Neuron (in vitro differentiated cells): Measurements from ENCODE around the gene RPL28.
"Not testable (repeated sequence)": the region's sequence is repeated elsewhere in the genome, so short reads cannot be mapped to it uniquely, and the experiment has no call there.

Experiments
- H2AFZ ChIP-seq: one replicate; pipeline ENCODE4 v1.6.1; 2013; ENCODE audit warnings: low read depth, mild to moderate bottlenecking, inconsistent platforms, low read length, moderate library complexity
- H3K27me3 ChIP-seq: one replicate; pipeline ENCODE4 v1.6.1; 2013; ENCODE audit warnings: low read length; ENCODE audit not compliant: insufficient read depth
- H3K36me3 ChIP-seq: one replicate; pipeline ENCODE4 v1.6.1; 2013; ENCODE audit warnings: low read length; ENCODE audit not compliant: insufficient read depth
- H3K4me1 ChIP-seq: one replicate; pipeline ENCODE4 v1.6.1; 2013; ENCODE audit warnings: low read length; ENCODE audit not compliant: insufficient read depth
- H3K4me3 ChIP-seq: 2 replicates; pipeline ENCODE4 v1.5.1; 2013; ENCODE audit warnings: mild to moderate bottlenecking, low read length, moderate library complexity
- H3K9me3 ChIP-seq: one replicate; pipeline ENCODE4 v1.6.1; 2013; ENCODE audit warnings: low read length

Gene RPL28

DNA sequence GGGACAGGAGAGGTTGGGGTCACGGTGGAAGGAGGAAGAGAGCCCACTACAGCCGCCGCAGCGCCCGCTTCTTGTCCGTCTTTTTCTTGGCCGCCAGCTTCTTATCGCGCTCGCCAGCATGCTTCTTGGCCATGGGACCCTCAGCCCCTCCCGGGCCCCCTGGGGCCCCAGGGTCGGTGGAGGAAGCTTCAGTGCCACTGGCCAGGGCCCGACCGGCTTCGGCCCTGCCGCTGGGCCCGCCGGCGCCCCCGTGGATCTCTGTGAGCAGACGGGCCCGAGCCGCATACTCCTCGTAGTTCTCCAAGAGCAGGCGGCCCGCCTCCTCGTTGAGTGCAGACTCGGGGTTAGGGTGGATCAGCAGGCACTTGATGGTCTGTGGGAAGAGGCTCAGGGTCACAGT lies 15.7 kb downstream of the RPL28 start:
- H2AFZ ChIP-seq, H3K27me3 ChIP-seq, H3K9me3 ChIP-seq, H3K4me3 ChIP-seq: not testable (repeated sequence)
- peaks cover 13% of the 10 kb centered on the region for H3K4me1 ChIP-seq
- H3K36me3 ChIP-seq, result peaks cover 49% of the 10 kb centered on the region

DNA sequence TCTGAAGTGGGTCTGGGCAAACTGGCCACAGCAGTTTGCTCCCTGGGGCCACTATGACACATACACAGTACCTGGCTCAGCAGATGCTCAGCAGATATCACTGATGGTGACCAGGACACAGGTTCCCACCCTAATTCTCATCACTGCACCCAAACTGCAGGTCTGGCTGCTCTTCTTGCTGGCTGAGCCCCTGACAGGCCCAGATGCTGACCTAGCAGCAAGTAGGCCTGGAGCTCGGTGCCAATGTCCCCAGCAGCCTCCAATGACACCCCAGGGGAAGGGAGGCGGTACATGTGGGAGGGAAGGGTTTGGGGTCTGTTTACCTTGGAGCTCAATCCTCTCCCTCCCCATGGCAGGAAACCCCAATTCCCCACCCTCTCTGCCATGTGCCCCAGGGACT lies 16.8 kb downstream of the RPL28 start:
- no peaks in the 10 kb centered on the region for H3K27me3 ChIP-seq
- peaks cover 54% of the 10 kb centered on the region for H3K36me3 ChIP-seq
- no peak overlapping the region for H3K4me3 ChIP-seq
- no peak overlapping the region for H2AFZ ChIP-seq
- H3K9me3 ChIP-seq, result no peaks in the 10 kb centered on the region
- peaks cover 18% of the 10 kb centered on the region for H3K4me1 ChIP-seq

DNA sequence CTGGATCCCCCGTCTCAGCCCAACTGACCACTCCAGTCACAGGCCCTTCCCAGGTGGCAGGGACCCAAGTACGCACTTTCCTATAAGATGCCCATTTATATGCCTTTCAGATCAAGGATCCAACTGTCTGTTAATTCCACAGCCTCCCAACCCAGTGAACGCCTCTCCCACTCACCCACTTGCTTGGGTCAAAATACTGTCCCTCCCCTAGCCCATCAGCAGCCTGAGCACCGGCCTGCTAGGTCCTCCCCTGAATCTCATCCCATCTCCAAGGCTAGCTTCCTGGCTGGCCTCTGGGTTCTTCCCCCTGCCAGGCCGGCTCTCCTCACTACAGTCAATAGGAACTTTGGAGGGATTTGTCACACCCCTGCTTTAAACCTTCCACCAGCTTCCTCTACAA lies 19.9 kb downstream of the RPL28 start:
- Histone ChIP-seq H3K27me3 (no peaks in the 10 kb centered on the region), H3K9me3 (no peaks in the 10 kb centered on the region), H3K4me1 (peaks cover 20% of the 10 kb centered on the region), H2AFZ (no peak overlapping the region), H3K4me3 (peak overlapping the region; percentile 60), H3K36me3 (peaks cover 50% of the 10 kb centered on the region)

DNA sequence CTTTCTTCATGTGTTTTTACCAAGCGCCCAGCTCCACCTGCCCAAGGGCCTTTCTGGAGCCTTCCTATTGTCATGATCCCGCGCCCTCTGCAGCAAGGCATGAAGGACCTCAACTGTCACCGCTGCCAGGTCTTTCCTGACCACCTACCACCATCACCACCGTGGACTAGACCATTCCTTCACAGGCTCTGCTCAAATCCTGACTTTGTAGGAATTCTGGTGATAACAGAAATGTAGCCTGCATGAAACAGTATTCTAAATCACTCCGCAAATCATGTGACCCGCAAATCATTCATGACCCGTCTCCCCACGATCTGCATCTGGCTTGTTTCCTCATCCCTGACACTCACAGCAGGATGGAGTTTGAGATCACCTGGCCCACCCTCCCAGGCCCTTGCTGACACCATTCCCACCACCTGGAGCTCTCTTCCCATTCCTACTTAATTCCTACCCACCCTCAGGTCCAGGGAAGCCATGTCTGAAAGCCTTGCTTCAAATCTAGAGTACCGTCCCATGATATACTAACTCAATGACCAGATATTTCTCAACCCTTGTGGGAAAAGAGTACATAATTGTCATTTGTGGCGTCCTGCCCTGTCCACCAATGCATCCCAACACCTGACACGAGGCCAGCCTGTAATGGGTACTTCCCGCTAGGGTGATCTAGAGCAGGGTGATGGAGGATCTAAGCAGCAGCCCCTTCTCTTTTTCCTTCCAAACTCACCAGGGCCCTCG lies 20.5 kb downstream of the RPL28 start:
- H2AFZ ChIP-seq, result no peak overlapping the region
- H3K9me3 ChIP-seq, result no peaks in the 10 kb centered on the region
- no peaks in the 10 kb centered on the region for H3K27me3 ChIP-seq
- H3K36me3 ChIP-seq, result peaks cover 46% of the 10 kb centered on the region
- H3K4me1 ChIP-seq, result peaks cover 20% of the 10 kb centered on the region
- peak overlapping the region; percentile 60 for H3K4me3 ChIP-seq

DNA sequence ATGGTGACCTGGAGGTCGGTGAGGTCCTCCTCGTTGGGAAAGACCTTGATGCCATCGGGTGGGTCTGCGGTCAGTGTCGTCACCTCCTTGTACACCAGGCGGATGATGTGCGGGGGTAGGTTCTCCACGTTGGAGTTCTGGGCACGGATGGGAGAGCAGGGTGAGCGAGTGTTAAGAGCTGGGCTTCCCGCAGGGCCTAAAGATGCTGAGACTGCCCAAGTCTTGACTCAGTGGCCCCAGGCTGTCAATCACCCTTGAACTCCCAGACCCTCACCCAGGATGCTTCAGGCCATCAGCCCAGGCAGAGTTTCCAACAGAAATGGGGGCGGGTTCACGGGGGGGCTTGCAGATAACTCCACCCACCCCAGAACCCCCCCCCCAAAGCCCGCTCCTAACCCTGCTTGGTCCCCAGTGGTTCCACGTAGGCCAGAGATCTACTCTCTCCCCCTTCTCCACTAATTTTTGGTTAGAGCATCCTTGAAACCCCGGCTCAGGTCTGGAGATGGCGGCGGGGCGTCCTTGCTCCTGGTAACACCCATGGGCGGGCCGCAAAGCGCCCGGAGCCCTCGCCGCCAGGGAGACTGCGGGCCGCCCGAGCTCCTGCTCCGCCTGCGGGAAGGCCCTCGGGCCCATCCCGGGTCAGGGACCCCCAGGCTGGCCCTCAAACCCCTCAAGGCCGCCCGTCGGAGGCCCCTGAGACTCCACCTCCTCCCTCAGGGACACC lies 21.3 kb downstream of the RPL28 start:
- no peaks in the 10 kb centered on the region for H3K9me3 ChIP-seq
- H3K4me1 ChIP-seq, result peaks cover 20% of the 10 kb centered on the region
- H2AFZ ChIP-seq, result no peak overlapping the region
- peak overlapping the region; percentile 60 for H3K4me3 ChIP-seq
- no peaks in the 10 kb centered on the region for H3K27me3 ChIP-seq
- peaks cover 41% of the 10 kb centered on the region for H3K36me3 ChIP-seq

DNA sequence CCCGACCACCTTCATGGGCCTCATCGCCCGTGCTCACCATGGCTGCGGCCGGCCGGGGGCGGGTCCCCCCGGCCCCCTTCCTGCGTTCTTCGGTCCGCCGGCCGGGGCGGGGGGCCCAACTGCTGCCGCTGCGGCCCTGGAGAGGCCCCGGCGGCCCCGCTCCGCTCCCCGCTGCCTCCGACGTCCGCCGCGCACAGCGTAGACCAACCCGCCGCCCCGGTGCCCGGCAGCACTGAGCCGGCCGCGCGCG lies 21.7 kb downstream of the RPL28 start, which contains the start of gene UBE2S:
UBE2S (minus strand) TSS at position 239 of the 250 bp plus-strand sequence; CDS start at position 40, 199 bp downstream.
- peak within 1 kb of the TSS; percentile 60 for H3K4me3 ChIP-seq
- H2AFZ ChIP-seq, H3K9me3 ChIP-seq, H3K27me3 ChIP-seq: not testable (repeated sequence)
- peaks cover 36% of the 10 kb centered on the region for H3K36me3 ChIP-seq
- H3K4me1 ChIP-seq, result peaks cover 20% of the 10 kb centered on the region

DNA sequence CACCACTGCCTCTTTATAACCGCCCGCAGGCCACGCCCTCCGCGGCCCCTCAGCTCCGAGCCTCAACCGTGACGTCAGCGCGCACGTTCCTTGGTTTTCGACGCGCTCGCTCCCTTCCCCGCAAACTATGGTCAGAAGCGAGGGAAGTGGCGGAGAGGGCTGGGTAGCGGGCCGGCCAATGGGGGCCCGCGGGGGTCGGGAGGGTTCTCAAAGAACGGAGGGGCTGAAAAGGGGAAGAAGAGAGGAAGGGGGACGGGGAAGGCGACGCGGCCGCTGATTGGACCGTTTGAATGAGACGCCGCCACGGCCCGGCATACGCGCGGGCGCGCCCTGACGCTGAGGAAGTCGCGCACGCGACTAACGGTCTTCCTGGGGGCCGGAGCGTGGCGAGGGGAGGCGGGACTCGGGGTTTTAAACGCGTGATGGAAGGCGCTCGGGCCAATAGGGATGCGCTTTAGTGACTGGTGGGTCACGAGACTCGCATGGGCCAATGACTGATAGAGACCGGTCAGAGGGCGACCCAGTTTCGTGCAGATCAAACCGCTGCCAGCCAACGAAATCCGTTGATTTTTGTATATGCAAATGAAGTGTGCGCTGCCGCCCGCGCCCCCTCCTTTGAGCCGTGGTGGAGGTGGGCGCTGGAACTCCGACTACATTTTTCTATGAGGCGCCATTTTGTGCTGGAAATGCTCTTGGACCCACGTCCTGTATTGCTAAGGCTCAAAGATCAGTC lies 22.2 kb downstream of the RPL28 start:
- Histone ChIP-seq H3K9me3 (no peaks in the 10 kb centered on the region), H3K4me1 (peaks cover 20% of the 10 kb centered on the region), H2AFZ (no peak overlapping the region), H3K4me3 (peak overlapping the region; percentile 60), H3K36me3 (peaks cover 31% of the 10 kb centered on the region), H3K27me3 (no peaks in the 10 kb centered on the region)

DNA sequence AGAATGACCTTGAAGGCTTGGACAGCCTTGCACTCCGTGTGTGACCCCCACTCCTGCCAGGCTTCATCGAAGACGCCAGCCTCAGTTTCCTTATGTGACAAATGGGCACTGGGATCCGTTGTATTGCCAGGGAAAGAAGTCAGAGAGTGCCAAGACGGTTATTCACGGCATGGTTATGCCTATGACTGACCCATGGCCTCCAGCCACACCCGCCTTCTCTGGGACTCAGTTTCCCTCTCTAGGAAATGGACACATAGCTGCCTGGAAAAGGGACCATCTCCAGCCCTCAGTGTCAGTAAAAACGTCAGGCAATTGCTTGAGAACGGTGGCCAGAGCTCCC lies 22.8 kb downstream of the RPL28 start:
- Histone ChIP-seq H2AFZ (no peak overlapping the region), H3K4me1 (peaks cover 20% of the 10 kb centered on the region), H3K36me3 (peaks cover 26% of the 10 kb centered on the region), H3K9me3 (no peaks in the 10 kb centered on the region), H3K27me3 (no peaks in the 10 kb centered on the region), H3K4me3 (peak overlapping the region; percentile 28)

DNA sequence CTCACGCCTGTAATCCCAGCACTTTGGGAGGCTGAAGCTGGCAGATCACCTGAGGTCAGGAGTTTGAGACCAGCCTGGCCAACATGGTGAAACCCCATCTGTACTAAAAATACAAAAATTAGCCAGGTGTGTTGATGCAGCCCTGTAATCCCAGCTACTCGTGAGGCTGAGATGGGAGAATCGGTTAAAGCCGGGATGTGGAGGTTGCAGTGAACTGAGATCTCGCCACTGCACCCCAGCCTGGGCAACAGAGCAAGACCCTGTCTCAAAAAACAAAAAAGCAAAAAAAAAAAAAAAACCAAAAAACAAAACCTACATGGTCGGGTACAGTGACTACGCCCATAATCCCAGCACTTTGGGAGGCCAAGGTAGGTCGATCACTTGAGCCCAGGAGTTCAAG lies 23.4 kb downstream of the RPL28 start:
- Histone ChIP-seq H3K36me3 (peaks cover 22% of the 10 kb centered on the region), H3K4me1 (peaks cover 20% of the 10 kb centered on the region)
- H3K27me3 ChIP-seq, H3K4me3 ChIP-seq, H3K9me3 ChIP-seq, H2AFZ ChIP-seq: not testable (repeated sequence)

DNA sequence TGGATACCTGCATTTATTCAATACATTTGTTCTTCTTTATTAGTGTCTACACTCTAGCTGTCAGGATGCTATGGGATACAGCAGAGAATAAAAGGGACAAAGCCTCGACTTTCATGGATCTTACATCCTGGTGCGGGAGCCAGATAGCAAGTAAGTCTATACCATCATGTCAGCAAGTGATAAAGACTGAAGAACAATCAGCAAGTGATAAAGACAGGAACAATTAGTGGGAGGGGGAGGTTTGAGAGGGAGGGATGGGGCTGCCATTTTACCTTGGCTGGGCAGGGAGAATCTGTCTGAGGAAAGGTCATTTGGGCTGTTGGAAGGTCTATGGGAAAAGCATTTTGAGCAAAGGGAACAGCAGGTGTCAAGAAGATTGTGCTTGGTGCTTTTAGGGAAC lies 24.4 kb downstream of the RPL28 start:
- Histone ChIP-seq H2AFZ (no peak overlapping the region), H3K36me3 (peaks cover 16% of the 10 kb centered on the region), H3K4me1 (peaks cover 20% of the 10 kb centered on the region), H3K4me3 (no peak overlapping the region), H3K27me3 (no peaks in the 10 kb centered on the region), H3K9me3 (no peaks in the 10 kb centered on the region)

DNA sequence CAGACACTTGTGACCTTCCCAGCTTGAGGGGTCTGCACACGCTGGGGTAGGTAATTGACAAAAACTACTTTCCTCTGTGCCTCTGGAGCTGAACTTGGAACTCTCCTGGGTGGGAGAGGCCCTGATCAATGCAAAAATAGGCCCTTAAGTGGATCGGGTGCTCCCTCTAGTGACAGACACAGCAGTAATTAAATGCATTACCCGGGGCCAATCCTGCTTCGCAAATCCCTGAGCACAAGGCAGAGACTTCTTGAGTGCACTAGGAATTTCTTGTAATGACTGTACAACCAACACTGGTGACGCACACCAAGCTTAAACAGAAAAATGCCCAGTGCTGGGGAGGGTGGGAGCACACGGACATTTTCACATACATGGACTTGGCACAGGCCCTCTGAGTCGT lies 32.5 kb downstream of the RPL28 start:
- H3K9me3 ChIP-seq, result peaks cover 4% of the 10 kb centered on the region
- no peaks in the 10 kb centered on the region for H3K36me3 ChIP-seq
- H3K4me1 ChIP-seq, result peaks cover 3% of the 10 kb centered on the region
- no peak overlapping the region for H2AFZ ChIP-seq
- H3K4me3 ChIP-seq, result no peak overlapping the region
- no peaks in the 10 kb centered on the region for H3K27me3 ChIP-seq

DNA sequence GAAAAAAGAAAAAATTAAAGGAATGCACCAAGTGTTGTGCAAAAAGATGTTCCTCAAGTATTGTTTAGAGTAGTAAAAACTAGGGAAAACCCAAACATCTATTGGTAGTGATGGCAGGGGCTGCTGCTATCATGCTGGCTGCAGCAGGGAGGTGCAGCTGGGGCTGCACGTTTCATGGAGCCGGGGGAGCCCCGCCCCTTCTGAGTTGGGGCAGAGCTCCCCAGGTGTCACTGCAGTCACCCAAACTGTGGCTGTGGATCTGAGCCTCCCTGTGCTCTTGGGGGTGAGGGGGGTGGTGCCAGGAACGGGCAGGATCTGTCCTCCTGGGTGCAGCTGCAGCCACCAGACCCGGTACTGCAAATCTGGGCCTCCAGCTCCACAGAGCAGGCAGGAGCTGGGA lies 33.4 kb downstream of the RPL28 start:
- peaks cover 4% of the 10 kb centered on the region for H3K9me3 ChIP-seq
- no peak overlapping the region for H3K4me3 ChIP-seq
- H3K4me1 ChIP-seq, result peaks cover 3% of the 10 kb centered on the region
- no peaks in the 10 kb centered on the region for H3K36me3 ChIP-seq
- H3K27me3 ChIP-seq, result no peaks in the 10 kb centered on the region
- H2AFZ ChIP-seq, result no peak overlapping the region

DNA sequence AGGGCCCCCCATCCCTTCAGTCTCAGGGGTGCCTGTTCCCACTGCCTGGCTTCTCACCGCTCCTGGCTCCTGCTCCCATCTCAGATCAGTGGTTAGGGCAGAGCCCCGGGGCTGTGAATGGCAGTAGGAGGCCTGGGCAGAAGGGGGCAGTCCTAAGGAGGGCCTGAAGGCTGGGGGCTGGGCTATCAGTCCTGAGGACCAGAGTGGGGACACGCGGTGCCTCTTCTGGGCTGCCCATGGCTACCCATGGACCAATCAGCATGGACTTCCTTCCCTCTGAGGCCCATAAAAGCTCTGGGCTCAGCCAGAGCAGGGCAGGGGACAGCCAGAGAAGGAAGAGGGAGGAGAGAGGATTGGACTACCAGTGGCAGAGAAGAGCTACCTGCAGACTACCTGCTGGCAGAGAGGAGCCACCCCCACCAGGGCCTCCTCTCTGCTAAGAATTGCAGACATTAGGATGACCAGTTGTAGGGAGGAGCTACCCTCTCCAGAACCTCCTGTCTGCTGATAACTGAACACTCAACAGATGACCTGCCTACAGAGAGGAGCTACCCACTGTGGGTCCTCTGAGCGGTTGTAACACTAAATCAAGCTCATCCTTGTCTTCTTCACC lies 34.0 kb downstream of the RPL28 start:
- H3K4me1 ChIP-seq, result peaks cover 3% of the 10 kb centered on the region
- H3K36me3 ChIP-seq, result no peaks in the 10 kb centered on the region
- H3K27me3 ChIP-seq, result no peaks in the 10 kb centered on the region
- H3K4me3 ChIP-seq, result no peak overlapping the region
- peaks cover 4% of the 10 kb centered on the region for H3K9me3 ChIP-seq
- no peak overlapping the region for H2AFZ ChIP-seq
